Transverse colon (tissue), 4 donors: ENCODE measurements around the gene CDH12.
"Not testable (repeated sequence)": the region's sequence is repeated elsewhere in the genome, so short reads cannot be mapped to it uniquely, and the experiment has no call there.

Experiments
- CTCF ChIP-seq, 5 experiments: fragments of 200-600 bp in 3 of 5; fragments of 450-650 bp in 2 of 5; sonication (generic) in 3 of 5; IDR thresholded peaks; 1 replicate in 2 of 5; 2 replicates in 3 of 5; pipeline ENCODE4 v1.5.1; 2016 to 2017; ENCODE audit warnings: antibody characterized with exemption in 5 of 5, inconsistent platforms in 3 of 5, mild to moderate bottlenecking in 2 of 5, moderate library complexity in 1 of 5
- POLR2AphosphoS5 ChIP-seq, 3 donors: sonication (generic); formaldehyde crosslinking; IDR thresholded peaks; one replicate each; pipeline ENCODE4 v1.6.1; 2016; ENCODE audit warnings: antibody characterized with exemption in 3 of 3

GRCh38 chr5:22169226-22169625 is 683.9 kb downstream of the CDH12 start:
- TF ChIP-seq POLR2AphosphoS5, CTCF (IDR thresholded peaks at IDR 0.05): not testable (repeated sequence)
